ENCODE data around the gene PRKCE. TPM values are rescaled to one million over a fixed set of nuclear protein-coding genes. Genes with fewer than 3 reads are reported as not detected.

PRKCE gene
- total RNA-seq, 1 experiment from 2014 or later, result 14.8 TPM

DNA sequence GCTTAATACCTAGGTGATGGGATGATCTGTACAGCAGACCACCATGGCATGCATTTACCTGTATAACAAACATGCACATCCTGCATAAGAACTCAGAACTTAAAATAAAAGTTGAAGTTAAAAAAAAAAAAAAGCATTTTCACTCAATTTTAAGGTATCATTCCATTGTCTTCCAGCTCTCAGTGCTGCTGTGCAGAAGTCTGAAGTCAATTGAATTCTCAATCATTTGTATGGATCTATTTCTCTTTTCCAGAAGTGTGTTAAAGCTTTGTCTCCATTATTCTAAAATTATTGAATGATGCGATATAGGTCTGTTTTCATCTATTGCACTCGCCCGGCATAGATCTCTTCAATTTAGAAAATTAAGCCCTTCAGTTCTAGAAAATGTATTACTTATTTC, 443.2 kb downstream of the PRKCE start:
- BruUV-seq (replicated peaks), result no TSS peak
- DNase-seq (ENCODE audit: low read depth, low spot score) (no peak), ATAC-seq (no peak)
- RAD21 ChIA-PET (ENCODE audit: low non-redundant PET in 1 of 2, low total read pairs in 2 of 2, uncharacterized antibody in 2 of 2, unreplicated experiment in 2 of 2), result no interaction called here
- H3K9me3 ChIP-seq (ENCODE audit: control insufficient read depth in 1 of 2, insufficient read depth in 1 of 2, low read depth in 1 of 2, low read length in 2 of 2), result no peaks in the 10 kb centered on the region
- CTCF ChIA-PET, result no interaction called here
- H3K79me2 ChIP-seq (ENCODE audit: insufficient read depth, low read length), result no peaks in the 10 kb centered on the region
- intact Hi-C loops (cut with micrococcal nuclease), result no loop called here
- no peak for TF ChIP-seq SIN3A (IDR thresholded peaks at IDR 0.05; ENCODE audit: low read depth)
- H3K4me3 ChIP-seq (replicated peaks in 1 of 2; ENCODE audit: low read depth in 1 of 2, low read length in 2 of 2), result no peak overlapping the region
- no peak overlapping the region for H2AFZ ChIP-seq (ENCODE audit: low read depth, low read length, poor library complexity, severe bottlenecking)
- no peaks in the 10 kb centered on the region for H4K20me1 ChIP-seq (ENCODE audit: insufficient read depth)
- POLR2A ChIA-PET, result no interaction called here
- H3K4me2 ChIP-seq (ENCODE audit: low read length), result no peak overlapping the region
- no peak overlapping the region for H3K9ac ChIP-seq (ENCODE audit: low read length)
- no peak overlapping the region for H3K27ac ChIP-seq (ENCODE audit: low read depth, low read length)
- no peaks in the 10 kb centered on the region for H3K27me3 ChIP-seq (ENCODE audit: insufficient read depth, low read length)
- peaks cover 9 to 17% of the 10 kb centered on the region in 2 experiments for H3K4me1 ChIP-seq (ENCODE audit: control insufficient read depth in 1 of 2, insufficient read depth in 2 of 2, low read length in 2 of 2)
- no peaks in the 10 kb centered on the region for H3K36me3 ChIP-seq (ENCODE audit: control insufficient read depth in 1 of 2, insufficient read depth in 2 of 2, low read length in 2 of 2)
- no peaks in the 10 kb centered on the region for H3K9me2 ChIP-seq (ENCODE audit: insufficient read depth)

DNA sequence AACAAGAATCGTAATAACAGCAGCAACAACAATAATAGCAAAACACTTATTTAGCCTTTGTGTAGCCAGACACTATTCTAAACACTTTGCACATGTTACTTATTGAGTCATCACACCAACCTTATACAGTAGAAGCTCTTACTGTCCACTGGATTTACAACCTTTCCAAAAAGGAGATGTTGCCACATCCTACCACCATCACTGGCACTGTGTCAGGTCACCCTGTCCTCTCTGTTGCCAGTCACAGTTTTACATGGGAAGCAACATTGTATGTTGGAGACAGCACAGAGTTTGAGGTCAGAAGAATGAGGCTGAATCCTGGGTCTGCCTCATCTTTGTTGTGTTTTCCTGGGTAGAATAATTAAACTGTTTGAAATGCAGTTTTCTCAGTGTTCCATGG, 444.4 kb downstream of the PRKCE start:
- intact Hi-C loops (cut with micrococcal nuclease), result no loop called here
- Histone ChIP-seq H3K9me2 (ENCODE audit: insufficient read depth) (no peaks in the 10 kb centered on the region), H3K36me3 (ENCODE audit: control insufficient read depth in 1 of 2, insufficient read depth in 2 of 2, low read length in 2 of 2) (no peaks in the 10 kb centered on the region), H3K79me2 (ENCODE audit: insufficient read depth, low read length) (no peaks in the 10 kb centered on the region), H3K27me3 (ENCODE audit: insufficient read depth, low read length) (no peaks in the 10 kb centered on the region), H2AFZ (ENCODE audit: low read depth, low read length, poor library complexity, severe bottlenecking) (no peak overlapping the region), H4K20me1 (ENCODE audit: insufficient read depth) (no peaks in the 10 kb centered on the region), H3K4me3 (replicated peaks in 1 of 2; ENCODE audit: low read depth in 1 of 2, low read length in 2 of 2) (no peak overlapping the region), H3K27ac (ENCODE audit: low read depth, low read length) (no peak overlapping the region), H3K9ac (ENCODE audit: low read length) (no peak overlapping the region), H3K4me2 (ENCODE audit: low read length) (no peak overlapping the region), H3K9me3 (ENCODE audit: control insufficient read depth in 1 of 2, insufficient read depth in 1 of 2, low read depth in 1 of 2, low read length in 2 of 2) (no peaks in the 10 kb centered on the region), H3K4me1 (ENCODE audit: control insufficient read depth in 1 of 2, insufficient read depth in 2 of 2, low read length in 2 of 2) (peaks cover 9 to 17% of the 10 kb centered on the region in 2 experiments)
- ATAC-seq (no peak), DNase-seq (ENCODE audit: low read depth, low spot score) (no peak)
- ChIA-PET CTCF (no interaction called here), POLR2A (no interaction called here), RAD21 (ENCODE audit: low non-redundant PET in 1 of 2, low total read pairs in 2 of 2, uncharacterized antibody in 2 of 2, unreplicated experiment in 2 of 2) (no interaction called here)
- BruUV-seq (replicated peaks), result no TSS peak
- TF ChIP-seq TCF7L2 (IDR thresholded peaks at IDR 0.05; ENCODE audit: borderline replicate concordance, extremely low read depth, insufficient read depth, insufficient read length) (no peak), ZNF274 (IDR thresholded peaks at IDR 0.05; ENCODE audit: low read depth, low read length) (no peak), YY1 (IDR thresholded peaks at IDR 0.05; ENCODE audit: extremely low read depth, insufficient replicate concordance, low read depth, low read length) (no peak), SP1 (IDR thresholded peaks at IDR 0.05; ENCODE audit: low read depth) (no peak), EGR1 (IDR thresholded peaks at IDR 0.05; ENCODE audit: low read depth) (no peak), CEBPB (IDR thresholded peaks at IDR 0.05; ENCODE audit: low read depth) (no peak), JUND (IDR thresholded peaks at IDR 0.05) (no peak), ZFX (IDR thresholded peaks at IDR 0.05) (no peak), POLR2A (IDR thresholded peaks at IDR 0.05; ENCODE audit: borderline replicate concordance, extremely low read depth, insufficient read depth, insufficient read length) (no peak), RAD21 (IDR thresholded peaks at IDR 0.05; ENCODE audit: low read depth) (no peak), EZH2 (IDR thresholded peaks at IDR 0.05) (no peak), CBX3 (IDR thresholded peaks at IDR 0.05; ENCODE audit: low read depth) (no peak), SRF (IDR thresholded peaks at IDR 0.05; ENCODE audit: low read depth) (no peak)
- TF ChIP-seq, protein P1, sequence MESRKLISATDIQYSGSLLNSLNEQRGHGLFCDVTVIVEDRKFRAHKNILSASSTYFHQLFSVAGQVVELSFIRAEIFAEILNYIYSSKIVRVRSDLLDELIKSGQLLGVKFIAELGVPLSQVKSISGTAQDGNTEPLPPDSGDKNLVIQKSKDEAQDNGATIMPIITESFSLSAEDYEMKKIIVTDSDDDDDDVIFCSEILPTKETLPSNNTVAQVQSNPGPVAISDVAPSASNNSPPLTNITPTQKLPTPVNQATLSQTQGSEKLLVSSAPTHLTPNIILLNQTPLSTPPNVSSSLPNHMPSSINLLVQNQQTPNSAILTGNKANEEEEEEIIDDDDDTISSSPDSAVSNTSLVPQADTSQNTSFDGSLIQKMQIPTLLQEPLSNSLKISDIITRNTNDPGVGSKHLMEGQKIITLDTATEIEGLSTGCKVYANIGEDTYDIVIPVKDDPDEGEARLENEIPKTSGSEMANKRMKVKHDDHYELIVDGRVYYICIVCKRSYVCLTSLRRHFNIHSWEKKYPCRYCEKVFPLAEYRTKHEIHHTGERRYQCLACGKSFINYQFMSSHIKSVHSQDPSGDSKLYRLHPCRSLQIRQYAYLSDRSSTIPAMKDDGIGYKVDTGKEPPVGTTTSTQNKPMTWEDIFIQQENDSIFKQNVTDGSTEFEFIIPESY (IDR thresholded peaks at IDR 0.05; ENCODE audit: extremely low read depth, insufficient replicate concordance, low read length), result no peak
- TF ChIP-seq, protein P2, sequence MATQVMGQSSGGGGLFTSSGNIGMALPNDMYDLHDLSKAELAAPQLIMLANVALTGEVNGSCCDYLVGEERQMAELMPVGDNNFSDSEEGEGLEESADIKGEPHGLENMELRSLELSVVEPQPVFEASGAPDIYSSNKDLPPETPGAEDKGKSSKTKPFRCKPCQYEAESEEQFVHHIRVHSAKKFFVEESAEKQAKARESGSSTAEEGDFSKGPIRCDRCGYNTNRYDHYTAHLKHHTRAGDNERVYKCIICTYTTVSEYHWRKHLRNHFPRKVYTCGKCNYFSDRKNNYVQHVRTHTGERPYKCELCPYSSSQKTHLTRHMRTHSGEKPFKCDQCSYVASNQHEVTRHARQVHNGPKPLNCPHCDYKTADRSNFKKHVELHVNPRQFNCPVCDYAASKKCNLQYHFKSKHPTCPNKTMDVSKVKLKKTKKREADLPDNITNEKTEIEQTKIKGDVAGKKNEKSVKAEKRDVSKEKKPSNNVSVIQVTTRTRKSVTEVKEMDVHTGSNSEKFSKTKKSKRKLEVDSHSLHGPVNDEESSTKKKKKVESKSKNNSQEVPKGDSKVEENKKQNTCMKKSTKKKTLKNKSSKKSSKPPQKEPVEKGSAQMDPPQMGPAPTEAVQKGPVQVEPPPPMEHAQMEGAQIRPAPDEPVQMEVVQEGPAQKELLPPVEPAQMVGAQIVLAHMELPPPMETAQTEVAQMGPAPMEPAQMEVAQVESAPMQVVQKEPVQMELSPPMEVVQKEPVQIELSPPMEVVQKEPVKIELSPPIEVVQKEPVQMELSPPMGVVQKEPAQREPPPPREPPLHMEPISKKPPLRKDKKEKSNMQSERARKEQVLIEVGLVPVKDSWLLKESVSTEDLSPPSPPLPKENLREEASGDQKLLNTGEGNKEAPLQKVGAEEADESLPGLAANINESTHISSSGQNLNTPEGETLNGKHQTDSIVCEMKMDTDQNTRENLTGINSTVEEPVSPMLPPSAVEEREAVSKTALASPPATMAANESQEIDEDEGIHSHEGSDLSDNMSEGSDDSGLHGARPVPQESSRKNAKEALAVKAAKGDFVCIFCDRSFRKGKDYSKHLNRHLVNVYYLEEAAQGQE (IDR thresholded peaks at IDR 0.05; ENCODE audit: low read depth), result no peak
- TF ChIP-seq, protein P3, sequence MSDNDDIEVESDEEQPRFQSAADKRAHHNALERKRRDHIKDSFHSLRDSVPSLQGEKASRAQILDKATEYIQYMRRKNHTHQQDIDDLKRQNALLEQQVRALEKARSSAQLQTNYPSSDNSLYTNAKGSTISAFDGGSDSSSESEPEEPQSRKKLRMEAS (IDR thresholded peaks at IDR 0.05), result no peak
- TF ChIP-seq, protein P4, sequence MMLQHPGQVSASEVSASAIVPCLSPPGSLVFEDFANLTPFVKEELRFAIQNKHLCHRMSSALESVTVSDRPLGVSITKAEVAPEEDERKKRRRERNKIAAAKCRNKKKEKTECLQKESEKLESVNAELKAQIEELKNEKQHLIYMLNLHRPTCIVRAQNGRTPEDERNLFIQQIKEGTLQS (IDR thresholded peaks at IDR 0.05), result no peak
